ENCODE measurements around the gene PLCH2. TPM values are rescaled to one million over a fixed set of nuclear protein-coding genes. Genes with fewer than 3 reads are reported as not detected.
"Not testable (repeated sequence)": the region's sequence is repeated elsewhere in the genome, so short reads cannot be mapped to it uniquely, and the experiment has no call there.

Gene PLCH2
- 0.89 TPM for polyA plus RNA-seq (2013, experiment 1 of 2; ENCODE audit: insufficient read length)
- polyA plus RNA-seq (2013, experiment 2 of 2; ENCODE audit: insufficient read length): 0.74 TPM

GRCh38 chr1:2476061-2476999 is at the start of gene PLCH2:
TSS of gene PLCH2 (plus strand) at chr1:2476289. CDS start at chr1:2476589, 300 bp downstream.
- no peak for DNase-seq

- DNase-seq: no peak
Observed at GRCh38 chr1:2426540-2426939, 49.5 kb upstream of the PLCH2 start.

GRCh38 chr1:2427051-2427450 is 49.0 kb upstream of the PLCH2 start:
- no peak for DNase-seq

- no peak for DNase-seq
Observed at GRCh38 chr1:2427976-2428375, 48.1 kb upstream of the PLCH2 start.

GRCh38 chr1:2428490-2428889 is 47.6 kb upstream of the PLCH2 start:
- DNase-seq: no peak

GRCh38 chr1:2429780-2430591 is 46.1 kb upstream of the PLCH2 start:
- DNase-seq: no peak

GRCh38 chr1:2430592-2430973 is 45.5 kb upstream of the PLCH2 start:
- DNase-seq: no peak

- no peak for DNase-seq
Observed at GRCh38 chr1:2431103-2431502, 45.0 kb upstream of the PLCH2 start.

- no peak for DNase-seq
Observed at GRCh38 chr1:2431518-2431917, 44.6 kb upstream of the PLCH2 start.

- no peak for DNase-seq
Observed at GRCh38 chr1:2432441-2432844, 43.6 kb upstream of the PLCH2 start.

- no peak for DNase-seq
Observed at GRCh38 chr1:2433196-2433595, 42.9 kb upstream of the PLCH2 start.

- DNase-seq: no peak
Observed at GRCh38 chr1:2433936-2434655, 42.0 kb upstream of the PLCH2 start.

GRCh38 chr1:2435091-2435490 is 41.0 kb upstream of the PLCH2 start:
- no peak for DNase-seq

- DNase-seq: no peak
Observed at GRCh38 chr1:2435746-2436355, 40.2 kb upstream of the PLCH2 start.

GRCh38 chr1:2436876-2437275 is 39.2 kb upstream of the PLCH2 start:
- DNase-seq: no peak

GRCh38 chr1:2437617-2438016 is 38.5 kb upstream of the PLCH2 start:
- no peak for DNase-seq

GRCh38 chr1:2438038-2438437 is 38.1 kb upstream of the PLCH2 start:
- DNase-seq: no peak

GRCh38 chr1:2438641-2439040 is 37.4 kb upstream of the PLCH2 start:
- no peak for DNase-seq

GRCh38 chr1:2439369-2439768 is 36.7 kb upstream of the PLCH2 start:
- no peak for DNase-seq

GRCh38 chr1:2440346-2440745 is 35.7 kb upstream of the PLCH2 start:
- DNase-seq: not testable (repeated sequence)

GRCh38 chr1:2441746-2442145 is 34.3 kb upstream of the PLCH2 start:
- DNase-seq: no peak

GRCh38 chr1:2442661-2443060 is 33.4 kb upstream of the PLCH2 start:
- no peak for DNase-seq
